ENCODE results near the gene CSNK1E.

CSNK1E gene

GRCh38 chr22:38335077-38335476 is 17.8 kb upstream of the CSNK1E start:
- no peak for DNase-seq (ENCODE audit: low read depth in 2 of 2)

- no peak for DNase-seq (ENCODE audit: low read depth in 2 of 2)
Observed at GRCh38 chr22:38327805-38328204, 10.6 kb upstream of the CSNK1E start.

- no peak for DNase-seq (ENCODE audit: low read depth in 2 of 2)
Observed at GRCh38 chr22:38327396-38327795, 10.2 kb upstream of the CSNK1E start.

GRCh38 chr22:38325587-38325986 is 8.4 kb upstream of the CSNK1E start:
- no peak for DNase-seq (ENCODE audit: low read depth in 2 of 2)

- no peak for DNase-seq (ENCODE audit: low read depth in 2 of 2)
Observed at GRCh38 chr22:38320605-38321402, 3.6 kb upstream of the CSNK1E start.

GRCh38 chr22:38318792-38319773 is 1.9 kb upstream of the CSNK1E start:
- DNase-seq (ENCODE audit: low read depth in 2 of 2) = no peak

GRCh38 chr22:38317995-38318715 is 922 bp upstream of the CSNK1E start:
- DNase-seq (ENCODE audit: low read depth in 2 of 2) = no peak

- DNase-seq (ENCODE audit: low read depth in 2 of 2) = peak in 1 of 2 donors; percentile 48
Observed at GRCh38 chr22:38316364-38317121, 690 bp downstream of the CSNK1E start.

- DNase-seq (ENCODE audit: low read depth in 2 of 2) = no peak
Observed at GRCh38 chr22:38315823-38316363, 1.3 kb downstream of the CSNK1E start.

- DNase-seq (ENCODE audit: low read depth in 2 of 2) = no peak
Observed at GRCh38 chr22:38314933-38315822, 2.1 kb downstream of the CSNK1E start.

GRCh38 chr22:38314051-38314932 is 2.9 kb downstream of the CSNK1E start:
- DNase-seq (ENCODE audit: low read depth in 2 of 2) = no peak

GRCh38 chr22:38313384-38313955 is 3.8 kb downstream of the CSNK1E start:
- DNase-seq (ENCODE audit: low read depth in 2 of 2) = no peak

GRCh38 chr22:38312261-38312800 is 4.9 kb downstream of the CSNK1E start:
- no peak for DNase-seq (ENCODE audit: low read depth in 2 of 2)

- DNase-seq (ENCODE audit: low read depth in 2 of 2) = no peak
Observed at GRCh38 chr22:38311323-38311620, 6.0 kb downstream of the CSNK1E start.

- DNase-seq (ENCODE audit: low read depth in 2 of 2) = no peak
Observed at GRCh38 chr22:38310518-38311322, 6.5 kb downstream of the CSNK1E start.

GRCh38 chr22:38309614-38310517 is 7.4 kb downstream of the CSNK1E start:
- no peak for DNase-seq (ENCODE audit: low read depth in 2 of 2)

All from stimulated activated CD8-positive, alpha-beta memory T cell treated with anti-CD3 and anti-CD28 coated beads, Interleukin-7, amount 100 ng/mL, for 4 hours (primary cell).